Chondrocyte (in vitro differentiated cells): ENCODE results near the gene ELMO1. TPM values are rescaled to one million over a fixed set of nuclear protein-coding genes. Genes with fewer than 3 reads are reported as not detected.

Experiments used
- DNase-seq: peaks from one replicate; pipeline ENCODE4 v3.0.0; 2021; ENCODE audit warnings: mixed read lengths, low spot score
- H3K27ac Mint-ChIP-seq: one replicate; pipeline ENCODE4 v1.8.0; 2021; ENCODE audit warnings: mild to moderate bottlenecking, moderate library complexity, mixed read lengths; ENCODE audit not compliant: unreplicated experiment
- H3K27me3 Mint-ChIP-seq: 2 replicates; pipeline ENCODE4 v1.8.0; 2021; ENCODE audit warnings: low read depth, mixed read lengths
- H3K36me3 Mint-ChIP-seq: 2 replicates; pipeline ENCODE4 v1.8.0; 2021; ENCODE audit warnings: low read depth, mixed read lengths
- H3K4me1 Mint-ChIP-seq: 2 replicates; pipeline ENCODE4 v1.8.0; 2021; ENCODE audit warnings: low read depth, mild to moderate bottlenecking, mixed read lengths
- H3K4me3 Mint-ChIP-seq: one replicate; pipeline ENCODE4 v1.8.0; 2021; ENCODE audit warnings: mild to moderate bottlenecking, moderate library complexity, mixed read lengths; ENCODE audit not compliant: unreplicated experiment
- H3K9me3 Mint-ChIP-seq: 2 replicates; pipeline ENCODE4 v1.8.0; 2021; ENCODE audit warnings: low read depth, mixed read lengths
- CTCF ChIP-seq: fragments of 200-600 bp; sonication (generic); IDR thresholded peaks from 2 replicates; pipeline ENCODE4 v1.5.0; 2021; ENCODE audit warnings: antibody characterized with exemption, mild to moderate bottlenecking, moderate library complexity
- total RNA-seq: library from RNA; stranded (reverse); gene quantifications from 3 replicates; pipeline ENCODE4 v1.2.1, GENCODE V29; 2021

ELMO1 gene
- total RNA-seq, 1 donor from 2014 or later, result 0.42 TPM

GRCh38 chr7:37096341-37096740 lies 352.3 kb downstream of the ELMO1 start:
- Mint-ChIP-seq H3K36me3 (no peaks in the 10 kb centered on the region), H3K27ac (no peak overlapping the region), H3K4me1 (no peaks in the 10 kb centered on the region), H3K27me3 (peaks cover 10% of the 10 kb centered on the region), H3K4me3 (no peak overlapping the region), H3K9me3 (no peaks in the 10 kb centered on the region)
- no peak for TF ChIP-seq CTCF
- no peak for DNase-seq

- Mint-ChIP-seq H3K4me1 (no peaks in the 10 kb centered on the region), H3K9me3 (no peaks in the 10 kb centered on the region), H3K36me3 (no peaks in the 10 kb centered on the region), H3K27ac (no peak overlapping the region), H3K27me3 (peaks cover 7% of the 10 kb centered on the region), H3K4me3 (no peak overlapping the region)
- DNase-seq, result no peak
- no peak for TF ChIP-seq CTCF
Observed at GRCh38 chr7:37095122-37095521, 353.5 kb downstream of the ELMO1 start.

- no peaks in the 10 kb centered on the region for H3K4me1 Mint-ChIP-seq
- H3K27me3 Mint-ChIP-seq, result peaks cover 7% of the 10 kb centered on the region
- H3K36me3 Mint-ChIP-seq, result no peaks in the 10 kb centered on the region
- DNase-seq, result no peak
- H3K27ac Mint-ChIP-seq, result no peak overlapping the region
- H3K4me3 Mint-ChIP-seq, result no peak overlapping the region
- no peaks in the 10 kb centered on the region for H3K9me3 Mint-ChIP-seq
- TF ChIP-seq CTCF, result no peak
Observed at GRCh38 chr7:37093257-37093656, 355.4 kb downstream of the ELMO1 start.

GRCh38 chr7:37092548-37092947 lies 356.1 kb downstream of the ELMO1 start:
- H3K9me3 Mint-ChIP-seq, result no peaks in the 10 kb centered on the region
- DNase-seq, result no peak
- no peak overlapping the region for H3K4me3 Mint-ChIP-seq
- H3K4me1 Mint-ChIP-seq, result no peaks in the 10 kb centered on the region
- peaks cover 3% of the 10 kb centered on the region for H3K27me3 Mint-ChIP-seq
- TF ChIP-seq CTCF, result no peak
- H3K36me3 Mint-ChIP-seq, result no peaks in the 10 kb centered on the region
- no peak overlapping the region for H3K27ac Mint-ChIP-seq

GRCh38 chr7:37089972-37090371 lies 358.7 kb downstream of the ELMO1 start:
- Mint-ChIP-seq H3K27me3 (no peaks in the 10 kb centered on the region), H3K4me3 (no peak overlapping the region), H3K27ac (no peak overlapping the region), H3K36me3 (no peaks in the 10 kb centered on the region), H3K4me1 (no peaks in the 10 kb centered on the region), H3K9me3 (no peaks in the 10 kb centered on the region)
- DNase-seq, result no peak
- no peak for TF ChIP-seq CTCF
